H1 (cell line): ENCODE measurements around the gene SLC39A13. TPM values are rescaled to one million over a fixed set of nuclear protein-coding genes. Genes with fewer than 3 reads are reported as not detected.

Source experiments
- CTCF ChIA-PET: fragments of 300-600 bp; sonication (Branson Sonifier 250); formaldehyde crosslinking; loops from one replicate; lab custom pipeline; 2021; ENCODE audit not compliant: partially characterized antibody; lab: Charles Lee
- POLR2A ChIA-PET: fragments of 300-600 bp; sonication (Branson Sonifier 250); formaldehyde crosslinking; loops from one replicate; lab custom pipeline; 2021; ENCODE audit warnings: inconsistent platforms; ENCODE audit not compliant: partially characterized antibody; lab: Charles Lee
- DNase-seq, 2 experiments: peaks; one replicate each; pipeline versions ENCODE4 v3.0.0 to v3.0.0-alpha.2; 2010 to 2022; ENCODE audit warnings: low spot score in 2 of 2, low read depth in 1 of 2, mixed read lengths in 1 of 2
- FAIRE-seq: peaks from 2 replicates; lab custom pipeline; 2011; peaks lifted over from hg19 to GRCh38; lab: Jason Lieb, UNC
- H2AFZ ChIP-seq: 2 replicates; pipeline ENCODE4 v1.8.1; 2012; ENCODE audit warnings: low read length, inconsistent platforms
- H2AK5ac ChIP-seq: 2 replicates; pipeline ENCODE4 v1.6.1; 2013; ENCODE audit warnings: low read depth, low read length
- H2BK120ac ChIP-seq: replicated peaks from 2 replicates; pipeline ENCODE3; 2013; ENCODE audit warnings: low read depth, low read length, inconsistent platforms
- H2BK12ac ChIP-seq: 2 replicates; pipeline ENCODE4 v1.6.1; 2013; ENCODE audit warnings: low read depth, low read length
- H2BK15ac ChIP-seq: 2 replicates; pipeline ENCODE4 v1.6.1; 2013; ENCODE audit warnings: low read length
- H2BK20ac ChIP-seq: 2 replicates; pipeline ENCODE4 v1.6.1; 2013; ENCODE audit warnings: low read length
- H2BK5ac ChIP-seq: 2 replicates; pipeline ENCODE4 v1.6.1; 2013; ENCODE audit warnings: low read depth, low read length
- H3K14ac ChIP-seq: 2 replicates; pipeline ENCODE4 v1.6.1; 2013; ENCODE audit warnings: inconsistent platforms; ENCODE audit not compliant: insufficient read length
- H3K18ac ChIP-seq: 2 replicates; pipeline ENCODE4 v1.6.1; 2013; ENCODE audit warnings: low read length; ENCODE audit errors: extremely low read depth
- H3K23ac ChIP-seq: 2 replicates; pipeline ENCODE4 v1.6.1; 2013; ENCODE audit warnings: inconsistent platforms; ENCODE audit not compliant: insufficient read length
- H3K23me2 ChIP-seq: 2 replicates; pipeline ENCODE4 v1.6.1; 2013; ENCODE audit warnings: low read depth, low read length
- H3K27ac ChIP-seq: 2 replicates; pipeline ENCODE4 v1.6.1; 2011; ENCODE audit warnings: low read depth, low read length, inconsistent platforms
- H3K27me3 ChIP-seq, 4 experiments: replicated peaks in 1 of 4; 1 replicate in 1 of 4; 2 replicates in 3 of 4; pipeline versions ENCODE4 v1.6.1 to v1.8.1; 2011 to 2013; ENCODE audit warnings: low read length in 3 of 4, mild to moderate bottlenecking in 3 of 4, inconsistent platforms in 2 of 4, mixed read lengths in 2 of 4, moderate library complexity in 1 of 4; ENCODE audit not compliant: control insufficient read depth in 3 of 4, insufficient read depth in 3 of 4; ENCODE audit errors: extremely low read depth in 1 of 4
- H3K36me3 ChIP-seq, 4 experiments: 2 replicates each; pipeline versions ENCODE4 v1.6.1 to v1.8.1; 2011 to 2013; ENCODE audit warnings: mild to moderate bottlenecking in 4 of 4, low read length in 3 of 4, moderate library complexity in 2 of 4, control low read depth in 1 of 4, inconsistent platforms in 1 of 4; ENCODE audit not compliant: insufficient read depth in 4 of 4, control insufficient read depth in 2 of 4
- H3K4ac ChIP-seq: replicated peaks from 2 replicates; pipeline ENCODE3; 2013; ENCODE audit warnings: low read length, low read depth, mixed read lengths, inconsistent platforms; ENCODE audit not compliant: insufficient read length
- H3K4me1 ChIP-seq, 4 experiments: replicated peaks in 1 of 4; 1 replicate in 1 of 4; 2 replicates in 3 of 4; pipeline versions ENCODE4 v1.6.1 to v1.8.1; 2011 to 2013; ENCODE audit warnings: low read length in 3 of 4, inconsistent platforms in 2 of 4, mixed read lengths in 1 of 4; ENCODE audit not compliant: insufficient read depth in 4 of 4, control insufficient read depth in 3 of 4
- H3K4me2 ChIP-seq, 2 experiments: 2 replicates each; pipeline versions ENCODE4 v1.6.1 to v1.8.1; 2011 to 2013; ENCODE audit warnings: low read depth in 2 of 2, low read length in 2 of 2, control low read depth in 1 of 2, inconsistent platforms in 1 of 2, mild to moderate bottlenecking in 1 of 2; ENCODE audit not compliant: insufficient read depth in 1 of 2
- H3K4me3 ChIP-seq, 4 experiments: fragments of 200-600, 300-600 bp in 1 of 4; sonication (generic), shearing (Covaris generic), sonication (Bioruptor Twin) in 1 of 4; 2 replicates each; pipeline versions ENCODE4 v1.5.1 to v1.8.1; 2011 to 2016; ENCODE audit warnings: low read length in 4 of 4, low read depth in 3 of 4, control low read depth in 2 of 4, inconsistent platforms in 2 of 4, mild to moderate bottlenecking in 2 of 4, mixed read lengths in 1 of 4, moderate library complexity in 1 of 4; ENCODE audit not compliant: insufficient read depth in 2 of 4; ENCODE audit errors: extremely low read depth in 1 of 4
- H3K56ac ChIP-seq: replicated peaks from 2 replicates; pipeline ENCODE3; 2013; ENCODE audit warnings: low read depth, mild to moderate bottlenecking, mixed read lengths, low read length, inconsistent platforms; ENCODE audit not compliant: insufficient read length
- H3K79me1 ChIP-seq: 2 replicates; pipeline ENCODE4 v1.6.1; 2013; ENCODE audit warnings: low read depth, low read length, control low read depth
- H3K79me2 ChIP-seq, 2 experiments: 2 replicates each; pipeline versions ENCODE4 v1.6.1 to v1.8.1; 2012 to 2013; ENCODE audit warnings: low read length in 2 of 2, mild to moderate bottlenecking in 2 of 2, inconsistent platforms in 1 of 2; ENCODE audit not compliant: insufficient read depth in 2 of 2, control insufficient read depth in 1 of 2
- H3K9ac ChIP-seq, 4 experiments: replicated peaks in 1 of 4; 1 replicate in 1 of 4; 2 replicates in 3 of 4; pipeline versions ENCODE4 v1.6.1 to v1.8.1; 2011 to 2013; ENCODE audit warnings: low read depth in 3 of 4, low read length in 3 of 4, control low read depth in 2 of 4, mild to moderate bottlenecking in 2 of 4, moderate library complexity in 2 of 4, inconsistent platforms in 1 of 4; ENCODE audit errors: extremely low read depth in 1 of 4
- H3K9me3 ChIP-seq, 2 experiments: 2 replicates each; pipeline versions ENCODE4 v1.6.1 to v1.8.1; 2012 to 2013; ENCODE audit warnings: mild to moderate bottlenecking in 2 of 2, moderate library complexity in 2 of 2, control low read depth in 1 of 2, inconsistent platforms in 1 of 2, low read depth in 1 of 2, low read length in 1 of 2, mixed read lengths in 1 of 2; ENCODE audit not compliant: insufficient read depth in 2 of 2
- H4K20me1 ChIP-seq, 2 experiments: replicated peaks in 1 of 2; 2 replicates each; pipeline versions ENCODE3 to v1.8.1; 2011 to 2013; ENCODE audit warnings: inconsistent platforms in 2 of 2, low read length in 2 of 2, mild to moderate bottlenecking in 1 of 2; ENCODE audit not compliant: insufficient read depth in 2 of 2, control insufficient read depth in 1 of 2
- H4K5ac ChIP-seq: 2 replicates; pipeline ENCODE4 v1.6.1; 2013; ENCODE audit warnings: low read length, low read depth, mixed read lengths, inconsistent platforms; ENCODE audit not compliant: insufficient read length
- H4K8ac ChIP-seq: 2 replicates; pipeline ENCODE4 v1.8.0; 2013; ENCODE audit warnings: mild to moderate bottlenecking, moderate library complexity, low read length, inconsistent platforms; ENCODE audit not compliant: insufficient read depth; ENCODE audit errors: extremely low read depth
- H4K91ac ChIP-seq: replicated peaks from 2 replicates; pipeline ENCODE3; 2013; ENCODE audit warnings: low read length, mixed read lengths, inconsistent platforms; ENCODE audit not compliant: insufficient read length
- ASH2L ChIP-seq: fragments of 200-600, 300-600 bp; sonication (generic); IDR thresholded peaks from one replicate; pipeline ENCODE4 v1.7.1; 2017; ENCODE audit warnings: low read length
- BCL11A ChIP-seq, 2 experiments: IDR thresholded peaks; one replicate each; pipeline ENCODE4 v1.6.1; 2011; ENCODE audit warnings: low read depth in 2 of 2, low read length in 2 of 2, mild to moderate bottlenecking in 2 of 2
- CBX5 ChIP-seq: fragments of 300-800, 300-1000 bp; sonication (generic); IDR thresholded peaks from 2 replicates; pipeline ENCODE4 v1.7.1; 2016; ENCODE audit warnings: antibody characterized with exemption, low read length, low read depth
- CEBPB ChIP-seq: IDR thresholded peaks from 2 replicates; pipeline ENCODE4 v1.6.1; 2012; ENCODE audit warnings: low read depth, low read length
- JUN ChIP-seq: IDR thresholded peaks from 2 replicates; pipeline ENCODE4 v1.6.1; 2011; ENCODE audit warnings: low read depth, mild to moderate bottlenecking, improper control_type of control experiment, low read length
- NANOG ChIP-seq: IDR thresholded peaks from 2 replicates; pipeline ENCODE4 v1.6.1; 2011; ENCODE audit warnings: low read length, low read depth, mild to moderate bottlenecking, inconsistent platforms; ENCODE audit not compliant: insufficient read depth, poor library complexity, severe bottlenecking
- RBBP5 ChIP-seq: IDR thresholded peaks from 2 replicates; pipeline ENCODE4 v1.7.1; 2012; ENCODE audit warnings: low read depth, mild to moderate bottlenecking, inconsistent platforms, low read length, moderate library complexity, borderline replicate concordance
- RNF2 ChIP-seq: fragments of 200-900, 300-1000 bp; sonication (generic); IDR thresholded peaks from 2 replicates; pipeline ENCODE4 v1.7.1; 2016; ENCODE audit warnings: borderline replicate concordance, low read depth, mild to moderate bottlenecking, antibody characterized with exemption, low read length; ENCODE audit not compliant: poor library complexity, severe bottlenecking; ENCODE audit errors: missing control alignments
- SIRT6 ChIP-seq: IDR thresholded peaks from one replicate; pipeline ENCODE4 v1.7.1; 2012; ENCODE audit warnings: low read length, inconsistent platforms
- SP4 ChIP-seq: IDR thresholded peaks from 2 replicates; pipeline ENCODE4 v1.6.1; 2012; ENCODE audit warnings: low read length, inconsistent platforms
- TAF1 ChIP-seq: IDR thresholded peaks from 2 replicates; pipeline ENCODE4 v1.6.1; 2011; ENCODE audit warnings: mild to moderate bottlenecking, low read depth, low read length
- TBP ChIP-seq: IDR thresholded peaks from 2 replicates; pipeline ENCODE4 v1.6.1; 2011; ENCODE audit warnings: low read depth, low read length, improper control_type of control experiment
- WGBS, 2 experiments: shearing (Covaris generic) in 1 of 2; methylation state at CpG; one replicate each; pipeline versions ENCODE4 v1.1.6 to v1.1.7; 2013 to 2015; ENCODE audit warnings: low lambda C conversion rate in 2 of 2, mixed read lengths in 2 of 2, inconsistent platforms in 1 of 2, low coverage in 1 of 2, missing lambda C conversion rate in 1 of 2; ENCODE audit not compliant: insufficient replicate concordance in 2 of 2, insufficient coverage in 1 of 2, insufficient read length in 1 of 2; ENCODE audit errors: extremely low coverage in 1 of 2, missing lambda C conversion rate in 1 of 2; 5-methylcytosine and 5-hydroxymethylcytosine counted together
- polyA plus RNA-seq, 7 experiments: library from polyadenylated mRNA; depleted of rRNA in 3 of 7; stranded (reverse) in 5 of 7; unstranded in 2 of 7; fragments of >200 nt in 5 of 7; fragments of 200-250 nt in 2 of 7; gene quantifications; 1 replicate in 5 of 7; 2 replicates in 1 of 7; 4 replicates in 1 of 7; pipeline versions ENCODE4 v1.2.1 to v1.2.3, GENCODE V29; 2011 to 2013; ENCODE audit warnings: missing spikeins in 2 of 7, mixed read lengths in 2 of 7
- total RNA-seq: library from RNA; stranded (reverse); fragmentation: NEBNext Ultra II Directional; extraction: Animal tissue kit (Norgen Biotek cat#: 25700); gene quantifications from 2 replicates; pipeline ENCODE4 v1.2.1, GENCODE V29; 2021
- TF ChIP-seq, protein P1 (sequence below): IDR thresholded peaks from 2 replicates; pipeline ENCODE4 v1.6.1; 2012; ENCODE audit warnings: inconsistent platforms

SLC39A13 gene
- total and polyA plus RNA-seq, 2 of the 8 experiments (the other 6 are each of a cell fraction or from before 2014, with no cell fraction given), result 23.2 to 30.0 TPM

GRCh38 chr11:47359586-47359985 is 48.8 kb upstream of the SLC39A13 start:
- Histone ChIP-seq H2BK20ac (no peak overlapping the region), H4K8ac (no peak overlapping the region), H3K4me1 (no peaks in the 10 kb centered on the region; a peak in 1 of 7 replicates), H4K20me1 (peaks cover 0 to 12% of the 10 kb centered on the region in 2 experiments), H3K79me1 (0 out of 2 replicates have a peak, but pooled peaks cover 2% of the 10 kb centered on the region)
- WGBS, 2 experiments, result 93% methylated on average over 14 of the region's 17 CpGs; no CpG with 5 or more reads in 1 of the 2 experiments
- no peak for TF ChIP-seq BCL11A (IDR thresholded peaks at IDR 0.05; ENCODE audit: low read depth in 2 of 2, low read length in 2 of 2)
- no peak for TF ChIP-seq SIRT6
- TF ChIP-seq JUN, result no peak
- TF ChIP-seq SP4, result no peak
- no peak for TF ChIP-seq RBBP5
- TF ChIP-seq NANOG, result no peak
- no peak for TF ChIP-seq TAF1
- no peak for TF ChIP-seq CBX5
- no peak for TF ChIP-seq RNF2
- no peak for TF ChIP-seq CEBPB
- no peak for TF ChIP-seq ASH2L
- TF ChIP-seq, protein P1, sequence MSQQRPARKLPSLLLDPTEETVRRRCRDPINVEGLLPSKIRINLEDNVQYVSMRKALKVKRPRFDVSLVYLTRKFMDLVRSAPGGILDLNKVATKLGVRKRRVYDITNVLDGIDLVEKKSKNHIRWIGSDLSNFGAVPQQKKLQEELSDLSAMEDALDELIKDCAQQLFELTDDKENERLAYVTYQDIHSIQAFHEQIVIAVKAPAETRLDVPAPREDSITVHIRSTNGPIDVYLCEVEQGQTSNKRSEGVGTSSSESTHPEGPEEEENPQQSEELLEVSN, result no peak
- no peak for TF ChIP-seq TBP
- TF ChIP-seq, all 59 proteins: peak for 0
- Histone ChIP-seq H3K4me2 (no peak overlapping the region), H3K23me2 (peaks cover 16% of the 10 kb centered on the region), H3K4me3 (no peak overlapping the region), H2BK15ac (no peak overlapping the region), H3K23ac (no peak overlapping the region), H3K36me3 (no peaks in the 10 kb centered on the region; a peak in 1 of 8 replicates), H2AFZ (no peak overlapping the region), H3K9me3 (peaks cover 0 to 5% of the 10 kb centered on the region in 2 experiments; a peak in 1 of 4 replicates), H3K9ac (no peak overlapping the region), H3K4ac (no peak overlapping the region), H3K14ac (no peak overlapping the region), H2BK12ac (no peak overlapping the region), H2BK5ac (no peak overlapping the region), H4K5ac (no peak overlapping the region), H3K18ac (no peak overlapping the region), H3K79me2 (no peaks in the 10 kb centered on the region), H2BK120ac (no peak overlapping the region), H4K91ac (no peak overlapping the region), H3K27me3 (no peaks in the 10 kb centered on the region), H3K56ac (no peak overlapping the region), H2AK5ac (no peak overlapping the region), H3K27ac (no peak overlapping the region)
- POLR2A ChIA-PET, result interaction anchor here (0.9 kb wide), 1 partner anchor 111 kb away, joined by 3 read pairs; the partner anchor contains the start of gene ACP2
- CTCF ChIA-PET, result interaction anchor here (0.8 to 2.3 kb wide), 7 partner anchors 10 to 125 kb away, joined by 3 to 7 read pairs (median 4); no protein-coding TSS in a partner anchor
- DNase-seq, result no peak
- no peak for FAIRE-seq
